ENCODE measurements around the gene HAND2.

The HAND2 gene

GRCh38 chr4:173535165-173535902 is 5.3 kb upstream of the HAND2 start:
- TF ChIP-seq POLR2A (IDR thresholded peaks at IDR 0.05; ENCODE audit: extremely low read depth, insufficient read length) (no peak), MYC (IDR thresholded peaks at IDR 0.05; ENCODE audit: low read depth, low read length) (no peak), MAX (IDR thresholded peaks at IDR 0.05; ENCODE audit: low read depth, low read length) (no peak), CTCF (IDR thresholded peaks at IDR 0.05; ENCODE audit: low read depth, low read length) (no peak)
- no peak overlapping the region for H3K4me3 ChIP-seq (ENCODE audit: low read depth, low read length)
- no peak for DNase-seq (ENCODE audit: low read depth)

- H3K4me3 ChIP-seq (ENCODE audit: low read depth, low read length), result no peak overlapping the region
- TF ChIP-seq POLR2A (IDR thresholded peaks at IDR 0.05; ENCODE audit: extremely low read depth, insufficient read length) (no peak), CTCF (IDR thresholded peaks at IDR 0.05; ENCODE audit: low read depth, low read length) (no peak), MYC (IDR thresholded peaks at IDR 0.05; ENCODE audit: low read depth, low read length) (no peak), MAX (IDR thresholded peaks at IDR 0.05; ENCODE audit: low read depth, low read length) (no peak)
- no peak for DNase-seq (ENCODE audit: low read depth)
Observed at GRCh38 chr4:173534434-173534833, 4.4 kb upstream of the HAND2 start.

- no peak for TF ChIP-seq POLR2A (IDR thresholded peaks at IDR 0.05; ENCODE audit: extremely low read depth, insufficient read length)
- TF ChIP-seq MAX (IDR thresholded peaks at IDR 0.05; ENCODE audit: low read depth, low read length), result no peak
- TF ChIP-seq CTCF (IDR thresholded peaks at IDR 0.05; ENCODE audit: low read depth, low read length), result no peak
- H3K4me3 ChIP-seq (ENCODE audit: low read depth, low read length), result no peak overlapping the region
- DNase-seq (ENCODE audit: low read depth), result no peak
Observed at GRCh38 chr4:173532725-173533511, 2.9 kb upstream of the HAND2 start.

GRCh38 chr4:173531086-173531965 is 1.3 kb upstream of the HAND2 start:
- no peak overlapping the region for H3K4me3 ChIP-seq (ENCODE audit: low read depth, low read length)
- no peak for TF ChIP-seq CTCF (IDR thresholded peaks at IDR 0.05; ENCODE audit: low read depth, low read length)
- no peak for TF ChIP-seq MAX (IDR thresholded peaks at IDR 0.05; ENCODE audit: low read depth, low read length)
- no peak for TF ChIP-seq MYC (IDR thresholded peaks at IDR 0.05; ENCODE audit: low read depth, low read length)
- TF ChIP-seq POLR2A (IDR thresholded peaks at IDR 0.05; ENCODE audit: extremely low read depth, insufficient read length), result no peak
- no peak for DNase-seq (ENCODE audit: low read depth)

GRCh38 chr4:173530326-173531085 is 477 bp upstream of the HAND2 start:
- DNase-seq (ENCODE audit: low read depth), result no peak
- no peak overlapping the region for H3K4me3 ChIP-seq (ENCODE audit: low read depth, low read length)
- TF ChIP-seq MYC (IDR thresholded peaks at IDR 0.05; ENCODE audit: low read depth, low read length) (no peak), POLR2A (IDR thresholded peaks at IDR 0.05; ENCODE audit: extremely low read depth, insufficient read length) (no peak), MAX (IDR thresholded peaks at IDR 0.05; ENCODE audit: low read depth, low read length) (no peak), CTCF (IDR thresholded peaks at IDR 0.05; ENCODE audit: low read depth, low read length) (no peak)

All from NB4 (cell line).